B cell (primary cell): ENCODE results near the gene TCN2. TPM values are rescaled to one million over a fixed set of nuclear protein-coding genes. Genes with fewer than 3 reads are reported as not detected.

Experiments used
- ATAC-seq: fragments of 200-7000 bp; cut with Tn5 transposase; one replicate; pipeline ENCODE4 v1.10.0; 2021; ENCODE audit warnings: low read depth, mild to moderate bottlenecking, moderate number of reproducible peaks, moderate library complexity
- CTCF ChIA-PET: fragments of 350-600 bp; sonication (Branson Sonifier 250); formaldehyde crosslinking; loops from one replicate; lab custom pipeline; 2021; ENCODE audit warnings: antibody characterized with exemption, inconsistent platforms; lab: Charles Lee
- POLR2A ChIA-PET: fragments of 350-600 bp; sonication (Branson Sonifier 250); formaldehyde crosslinking; loops from one replicate; lab custom pipeline; 2021; ENCODE audit warnings: antibody characterized with exemption; lab: Charles Lee
- DNase-seq: peaks from one replicate; pipeline ENCODE4 v3.0.0; 2013
- H2AFZ ChIP-seq: 2 replicates; pipeline ENCODE4 v1.6.1; 2012; ENCODE audit warnings: mild to moderate bottlenecking, low read depth, low read length; ENCODE audit not compliant: insufficient read depth, poor library complexity, severe bottlenecking
- H3K27ac ChIP-seq, 2 donors: 1 replicate in 1 of 2; 2 replicates in 1 of 2; pipeline ENCODE4 v1.5.1; 2012 to 2013; ENCODE audit warnings: low read length in 2 of 2, mild to moderate bottlenecking in 2 of 2, moderate library complexity in 1 of 2
- H3K27me3 ChIP-seq, 4 experiments: fragments of 200-600 bp in 1 of 4; sonication (generic) in 1 of 4; replicated peaks in 1 of 4; 1 replicate in 2 of 4; 2 replicates in 2 of 4; pipeline versions ENCODE4 v1.6.1 to v1.7.0; 2013 to 2016; ENCODE audit warnings: low read length in 3 of 4, mild to moderate bottlenecking in 2 of 4, mixed read lengths in 1 of 4, moderate library complexity in 1 of 4; ENCODE audit not compliant: insufficient read depth in 4 of 4, control insufficient read depth in 3 of 4; ENCODE audit errors: control extremely low read depth in 1 of 4
- H3K36me3 ChIP-seq, 2 experiments: replicated peaks in 1 of 2; 1 replicate in 1 of 2; 2 replicates in 1 of 2; pipeline versions ENCODE4 v1.6.1 to v1.7.1; 2013; ENCODE audit warnings: low read length in 1 of 2; ENCODE audit not compliant: insufficient read depth in 2 of 2, control insufficient read depth in 1 of 2; ENCODE audit errors: control extremely low read depth in 1 of 2, extremely low read depth in 1 of 2
- H3K4me1 ChIP-seq, 2 donors: fragments of 200-600 bp in 1 of 2; sonication (generic) in 1 of 2; 1 replicate in 1 of 2; 2 replicates in 1 of 2; pipeline versions ENCODE4 v1.5.1 to v1.6.1; 2013 to 2017; ENCODE audit warnings: low read length in 2 of 2; ENCODE audit not compliant: control insufficient read depth in 2 of 2, insufficient read depth in 2 of 2
- H3K4me2 ChIP-seq: replicated peaks from 2 replicates; pipeline ENCODE3; 2012; ENCODE audit warnings: mild to moderate bottlenecking, low read depth, low read length; ENCODE audit not compliant: poor library complexity, severe bottlenecking
- H3K4me3 ChIP-seq, 5 experiments: fragments of 200-600 bp in 1 of 5; sonication (generic) in 1 of 5; 1 replicate in 3 of 5; 2 replicates in 2 of 5; pipeline versions ENCODE4 v1.5.1 to v1.7.0; 2011 to 2016; ENCODE audit warnings: low read length in 4 of 5, mild to moderate bottlenecking in 4 of 5, low read depth in 2 of 5, control low read depth in 1 of 5, moderate library complexity in 1 of 5; ENCODE audit not compliant: insufficient read depth in 1 of 5; ENCODE audit errors: control extremely low read depth in 1 of 5, extremely low read depth in 1 of 5
- H3K79me2 ChIP-seq: fragments of 200-600 bp; sonication (generic); one replicate; pipeline ENCODE4 v1.6.0; 2016; ENCODE audit warnings: low read length; ENCODE audit not compliant: control insufficient read depth, insufficient read depth
- H3K9ac ChIP-seq: fragments of 200-600 bp; sonication (generic); 2 replicates; pipeline ENCODE4 v1.6.1; 2017; ENCODE audit warnings: mild to moderate bottlenecking, low read length, moderate library complexity
- H3K9me3 ChIP-seq, 3 donors: one replicate each; pipeline versions ENCODE4 v1.6.1 to v1.7.1; 2013; ENCODE audit warnings: low read length in 2 of 3; ENCODE audit not compliant: control insufficient read depth in 2 of 3, insufficient read depth in 1 of 3; ENCODE audit errors: control extremely low read depth in 1 of 3
- H4K20me1 ChIP-seq: 2 replicates; pipeline ENCODE4 v1.6.0; 2012; ENCODE audit warnings: mild to moderate bottlenecking, low read length; ENCODE audit not compliant: insufficient read depth, control insufficient read depth, poor library complexity, severe bottlenecking
- H3K27ac Mint-ChIP-seq: one replicate; pipeline ENCODE4 v1.8.0; 2021; ENCODE audit warnings: mixed read lengths
- H3K27me3 Mint-ChIP-seq: one replicate; pipeline ENCODE4 v1.8.0; 2021; ENCODE audit warnings: mixed read lengths
- H3K4me1 Mint-ChIP-seq: one replicate; pipeline ENCODE4 v1.8.0; 2021; ENCODE audit warnings: mixed read lengths
- H3K4me3 Mint-ChIP-seq: one replicate; pipeline ENCODE4 v1.8.0; 2021; ENCODE audit warnings: mixed read lengths
- H3K9me3 Mint-ChIP-seq: one replicate; pipeline ENCODE4 v1.8.0; 2022; ENCODE audit warnings: mixed read lengths; ENCODE audit not compliant: insufficient read depth
- CTCF ChIP-seq: fragments of 200-600 bp; IDR thresholded peaks from one replicate; pipeline ENCODE4 v1.8.0; 2022; ENCODE audit warnings: antibody characterized with exemption, mild to moderate bottlenecking
- EZH2 ChIP-seq: IDR thresholded peaks from 2 replicates; pipeline ENCODE4 v1.6.1; 2012; ENCODE audit warnings: borderline replicate concordance, low read depth, mild to moderate bottlenecking, moderate library complexity, low read length; ENCODE audit not compliant: insufficient read depth, poor library complexity, severe bottlenecking
- WGBS: methylation state at CpG from one replicate; pipeline ENCODE4 v1.1.5; 2013; ENCODE audit warnings: missing lambda C conversion rate; ENCODE audit not compliant: insufficient coverage; 5-methylcytosine and 5-hydroxymethylcytosine counted together
- intact Hi-C: fragments of 100-400 bp; cut with micrococcal nuclease; formaldehyde crosslinking; loops from one replicate; pipeline ENCODE4 v1.10.0; 2022
- polyA plus RNA-seq: library from polyadenylated mRNA; depleted of rRNA; stranded (reverse); fragments of >200 nt; gene quantifications from 2 replicates; pipeline ENCODE4 v1.2.3, GENCODE V29; 2012
- total RNA-seq, 2 donors: library from RNA; stranded (reverse); fragments of 120-200 nt in 1 of 2; gene quantifications; 1 replicate in 1 of 2; 2 replicates in 1 of 2; pipeline versions ENCODE4 v1.2.3 to v1.2.4, GENCODE V29; 2013 to 2022

Gene TCN2
- total and polyA plus RNA-seq, 2 donors (not counting 1 experiment from before 2014, with no cell fraction given): 0.37 to 0.40 TPM

DNA sequence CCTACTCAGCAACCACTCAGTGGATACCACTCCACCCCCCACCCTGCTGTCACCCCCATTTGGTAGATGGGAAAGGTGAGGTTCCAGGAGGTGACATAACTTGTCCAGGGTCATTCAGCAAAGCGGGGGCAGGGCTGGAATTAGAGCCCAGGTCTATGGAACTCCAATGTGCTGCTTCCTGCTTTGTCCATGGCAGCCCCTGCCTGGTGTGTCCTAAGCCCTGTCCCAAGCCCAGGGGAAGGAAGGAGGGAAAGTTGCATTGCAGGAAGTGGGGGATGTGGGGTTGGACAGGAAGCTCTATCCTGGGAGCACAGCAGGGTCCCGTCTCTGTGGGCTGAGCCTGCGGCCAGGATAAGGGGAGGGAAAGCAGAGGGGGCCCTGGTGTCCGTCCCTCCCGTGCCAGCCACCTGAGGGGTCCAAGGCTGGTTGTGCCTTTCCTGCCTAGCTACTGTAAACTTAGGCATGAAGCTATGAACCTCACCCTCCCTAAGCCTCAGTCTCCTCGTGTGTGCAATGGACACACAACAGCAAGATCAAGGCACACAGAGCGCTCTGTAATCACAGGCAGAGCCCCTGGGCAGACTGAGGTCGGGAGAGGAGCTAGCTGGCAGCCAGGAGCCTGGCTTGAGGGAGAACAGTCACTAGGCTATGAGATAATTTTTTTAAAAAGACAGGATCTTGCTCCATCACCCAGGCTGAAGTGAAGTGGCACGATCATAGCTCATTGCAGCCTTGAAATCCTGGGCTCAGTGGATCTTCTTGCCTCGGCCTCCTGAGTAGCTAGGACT is 45.4 kb upstream of the TCN2 start:
- Histone ChIP-seq H3K27me3 (no peaks in the 10 kb centered on the region), H3K4me2 (no peak overlapping the region), H3K27ac (no peak overlapping the region), H3K9ac (no peak overlapping the region), H3K36me3 (no peaks in the 10 kb centered on the region), H2AFZ (no peak overlapping the region), H3K9me3 (no peaks in the 10 kb centered on the region), H3K4me3 (no peak overlapping the region), H4K20me1 (no peaks in the 10 kb centered on the region), H3K79me2 (no peaks in the 10 kb centered on the region), H3K4me1 (no peaks in the 10 kb centered on the region)
- ChIA-PET POLR2A (interaction anchor here (0.8 kb wide), 1 partner anchor 30 kb away, joined by 3 read pairs; the partner anchor contains the start of gene PES1), CTCF (no interaction called here)
- Mint-ChIP-seq H3K27me3 (peaks cover 13% of the 10 kb centered on the region), H3K4me1 (no peaks in the 10 kb centered on the region), H3K9me3 (no peaks in the 10 kb centered on the region), H3K27ac (no peak overlapping the region), H3K4me3 (no peak overlapping the region)
- intact Hi-C loops: no loop called here
- ATAC-seq: no peak
- 77% methylated on average over 10 of the region's 10 CpGs for WGBS
- no peak for DNase-seq
- TF ChIP-seq CTCF (no peak), EZH2 (no peak)

- no peaks in the 10 kb centered on the region for H3K9me3 ChIP-seq
- no peak overlapping the region for H3K27ac Mint-ChIP-seq
- no peak for TF ChIP-seq CTCF
- no peak for TF ChIP-seq EZH2
- intact Hi-C loops: no loop called here
- H3K4me3 ChIP-seq: no peak overlapping the region
- no peak overlapping the region for H2AFZ ChIP-seq
- no peak overlapping the region for H3K27ac ChIP-seq
- no peak overlapping the region for H3K4me3 Mint-ChIP-seq
- ATAC-seq (no peak), DNase-seq (no peak)
- peaks cover 13% of the 10 kb centered on the region for H3K27me3 Mint-ChIP-seq
- 93% methylated on average over 6 of the region's 6 CpGs for WGBS
- H3K27me3 ChIP-seq: no peaks in the 10 kb centered on the region
- no peaks in the 10 kb centered on the region for H3K9me3 Mint-ChIP-seq
- H3K79me2 ChIP-seq: no peaks in the 10 kb centered on the region
- H3K4me1 ChIP-seq: no peaks in the 10 kb centered on the region
- H3K4me2 ChIP-seq: no peak overlapping the region
- CTCF ChIA-PET: no interaction called here
- H3K36me3 ChIP-seq: no peaks in the 10 kb centered on the region
- POLR2A ChIA-PET: no interaction called here
- no peak overlapping the region for H3K9ac ChIP-seq
- no peaks in the 10 kb centered on the region for H3K4me1 Mint-ChIP-seq
- no peaks in the 10 kb centered on the region for H4K20me1 ChIP-seq
Observed at GRCh38 chr22:30562366-30562765, 44.6 kb upstream of the TCN2 start.
